Right lobe of liver (tissue), 4 donors: ENCODE results near the gene DOLPP1.

Source experiments
- CTCF ChIP-seq, 4 donors: fragments of 200-600 bp in 3 of 4; fragments of 450-650 bp in 1 of 4; IDR thresholded peaks; one replicate each; pipeline versions ENCODE4 v1.5.1 to v1.8.0; 2016 to 2022; ENCODE audit warnings: antibody characterized with exemption in 4 of 4, mild to moderate bottlenecking in 2 of 4
- POLR2A ChIP-seq: fragments of 450-650 bp; IDR thresholded peaks from one replicate; pipeline ENCODE4 v1.6.1; 2017; ENCODE audit warnings: antibody characterized with exemption, mild to moderate bottlenecking
- donor health status: DM: no; HTN: no; CAD: no.
- donor health status: DM: no; HTN: no; CAD: no.
- donor health status: DM: no; HTN: yes; CAD: no.

GRCh38 chr9:129071526-129072126 lies 9.3 kb upstream of the DOLPP1 start:
- TF ChIP-seq CTCF (IDR thresholded peaks at IDR 0.05) (no peak), POLR2A (no peak)
